Thoracic aorta endothelial cell (primary cell): Measurements from ENCODE around the gene ARGLU1. TPM values are rescaled to one million over a fixed set of nuclear protein-coding genes. Genes with fewer than 3 reads are reported as not detected.

ENCODE experiments used
- total RNA-seq: library from RNA; depleted of rRNA; stranded (reverse); fragments of >200 nt; gene quantifications from 2 replicates; pipeline ENCODE4 v1.2.3, GENCODE V29; 2012

Gene ARGLU1
- total RNA-seq: 105 and 126 TPM in 2 replicates

DNA sequence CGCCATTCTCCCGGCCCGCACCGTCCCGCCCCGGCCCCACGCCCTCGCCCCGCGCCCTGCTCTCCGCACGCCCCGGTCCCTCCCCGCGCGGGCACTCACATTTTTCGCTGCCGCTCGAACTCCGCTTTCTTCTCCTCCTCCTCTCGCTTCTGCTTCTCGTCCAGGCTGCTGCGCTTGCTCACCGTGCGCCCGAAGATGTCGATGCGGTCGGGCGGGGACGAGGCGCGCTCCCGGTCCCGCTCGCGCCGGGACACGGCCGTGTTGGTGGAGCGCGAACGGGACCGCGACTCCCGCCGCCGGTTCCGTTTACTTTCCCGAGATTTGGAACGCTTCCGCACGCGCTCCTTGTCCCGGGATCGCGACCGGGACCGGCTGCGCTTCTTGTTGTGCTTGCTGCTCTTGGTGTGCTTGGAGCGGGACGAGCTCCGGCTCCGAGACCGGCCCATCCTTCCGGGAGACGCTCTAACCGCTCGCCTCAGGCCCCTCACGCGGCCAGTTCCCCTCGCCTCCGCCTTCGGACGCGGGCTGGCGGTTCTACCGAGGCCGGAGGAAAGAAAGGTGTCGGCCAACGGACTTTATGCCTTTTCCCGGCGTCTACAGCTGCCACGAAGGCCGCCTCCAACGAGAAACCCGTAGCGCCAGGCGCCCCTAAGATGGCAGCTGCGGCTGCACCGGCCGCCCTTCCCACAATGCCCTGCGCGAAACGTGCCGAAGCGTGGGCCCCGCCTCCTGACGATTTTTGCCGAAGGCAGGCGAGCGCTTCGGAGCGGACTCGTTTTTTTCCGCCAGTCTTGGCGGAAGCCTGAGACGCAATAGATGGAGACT is at the start of gene ARGLU1:
Gene ARGLU1, minus strand, starts transcription at position 664 of the 825 bp plus-strand sequence. Its CDS starts 218 bp downstream, at position 446.

GRCh38 chr13:106535552-106536243 is 32.2 kb downstream of the ARGLU1 start, which contains the start of gene EFNB2:
Gene EFNB2, minus strand, starts transcription at chr13:106535662. Its CDS starts 698 bp downstream, at chr13:106534964.

Other genes starting within 250 kb of the ARGLU1 start
- gene EFNB2, start 32.5 kb downstream of the ARGLU1 start, total RNA-seq: 84.4 and 109 TPM in 2 replicates